CD14-positive monocyte (primary cell): ENCODE measurements around the gene OR51V1. TPM values are rescaled to one million over a fixed set of nuclear protein-coding genes. Genes with fewer than 3 reads are reported as not detected.

ENCODE experiments used
- DNase-seq, 3 donors: peaks; one replicate each; pipeline ENCODE4 v3.0.0-alpha.2; 2011 to 2022
- H2AFZ ChIP-seq: 2 replicates; pipeline ENCODE4 v1.6.0; 2012; ENCODE audit warnings: mild to moderate bottlenecking, low read depth, low read length, inconsistent platforms; ENCODE audit not compliant: insufficient read depth, poor library complexity, severe bottlenecking
- H3K27ac ChIP-seq, 2 donors: 1 replicate in 1 of 2; 2 replicates in 1 of 2; pipeline ENCODE4 v1.5.1; 2012 to 2013; ENCODE audit warnings: low read length in 2 of 2, control low read depth in 1 of 2, inconsistent platforms in 1 of 2, low read depth in 1 of 2, mild to moderate bottlenecking in 1 of 2
- H3K27me3 ChIP-seq, 2 donors: one replicate each; pipeline versions ENCODE4 v1.6.0 to v1.6.1; 2011 to 2013; ENCODE audit warnings: low read length in 2 of 2; ENCODE audit not compliant: control insufficient read depth in 2 of 2, insufficient read depth in 2 of 2
- H3K36me3 ChIP-seq, 2 donors: replicated peaks in 1 of 2; 1 replicate in 1 of 2; 2 replicates in 1 of 2; pipeline versions ENCODE4 v1.5.1 to v1.6.1; 2012 to 2013; ENCODE audit warnings: low read length in 2 of 2, control low read depth in 1 of 2, inconsistent platforms in 1 of 2, mild to moderate bottlenecking in 1 of 2; ENCODE audit not compliant: insufficient read depth in 2 of 2, control insufficient read depth in 1 of 2
- H3K4me1 ChIP-seq, 2 donors: 1 replicate in 1 of 2; 2 replicates in 1 of 2; pipeline versions ENCODE4 v1.5.1 to v1.6.1; 2012 to 2013; ENCODE audit warnings: low read length in 2 of 2, control low read depth in 1 of 2, inconsistent platforms in 1 of 2, mild to moderate bottlenecking in 1 of 2, moderate library complexity in 1 of 2; ENCODE audit not compliant: insufficient read depth in 2 of 2, control insufficient read depth in 1 of 2
- H3K4me2 ChIP-seq: replicated peaks from 2 replicates; pipeline ENCODE3; 2012; ENCODE audit warnings: low read length, moderate library complexity, mild to moderate bottlenecking; ENCODE audit not compliant: poor library complexity, severe bottlenecking; ENCODE audit errors: extremely low read depth
- H3K4me3 ChIP-seq, 3 experiments: fragments of 200-600 bp in 1 of 3; sonication (generic) in 1 of 3; replicated peaks in 1 of 3; 1 replicate in 2 of 3; 2 replicates in 1 of 3; pipeline ENCODE4 v1.5.1; 2011 to 2013; ENCODE audit warnings: low read length in 3 of 3, mild to moderate bottlenecking in 3 of 3, control low read depth in 2 of 3, low read depth in 2 of 3, inconsistent platforms in 1 of 3, moderate library complexity in 1 of 3
- H3K79me2 ChIP-seq: 2 replicates; pipeline ENCODE4 v1.6.0; 2012; ENCODE audit warnings: mild to moderate bottlenecking, control low read depth, inconsistent platforms, low read length, moderate library complexity; ENCODE audit not compliant: insufficient read depth
- H3K9ac ChIP-seq: 2 replicates; pipeline ENCODE4 v1.6.0; 2017; ENCODE audit warnings: low read length, mild to moderate bottlenecking; ENCODE audit not compliant: insufficient read depth, poor library complexity, severe bottlenecking
- H3K9me3 ChIP-seq, 2 donors: replicated peaks in 1 of 2; 1 replicate in 1 of 2; 2 replicates in 1 of 2; pipeline versions ENCODE4 v1.5.1 to v1.6.1; 2012 to 2013; ENCODE audit warnings: low read length in 2 of 2, control low read depth in 1 of 2; ENCODE audit not compliant: control insufficient read depth in 1 of 2, insufficient read depth in 1 of 2
- H4K20me1 ChIP-seq: 2 replicates; pipeline ENCODE4 v1.6.0; 2012; ENCODE audit warnings: mild to moderate bottlenecking, low read length, control low read depth, moderate library complexity; ENCODE audit not compliant: insufficient read depth
- H3K27ac Mint-ChIP-seq, 7 donors: one replicate each; pipeline ENCODE4 v1.8.0; 2020; ENCODE audit warnings: mild to moderate bottlenecking in 7 of 7, mixed read lengths in 7 of 7, moderate library complexity in 6 of 7, inconsistent platforms in 2 of 7
- H3K27me3 Mint-ChIP-seq, 3 donors: one replicate each; pipeline ENCODE4 v1.8.0; 2021 to 2022; ENCODE audit warnings: low read depth in 3 of 3, mild to moderate bottlenecking in 3 of 3, mixed read lengths in 3 of 3, moderate library complexity in 3 of 3, inconsistent platforms in 1 of 3
- H3K36me3 Mint-ChIP-seq, 2 donors: one replicate each; pipeline ENCODE4 v1.8.0; 2020; ENCODE audit warnings: mixed read lengths in 2 of 2, inconsistent platforms in 1 of 2, mild to moderate bottlenecking in 1 of 2
- H3K4me1 Mint-ChIP-seq: one replicate; pipeline ENCODE4 v1.8.0; 2020; ENCODE audit warnings: mild to moderate bottlenecking, mixed read lengths
- H3K4me3 Mint-ChIP-seq, 2 donors: one replicate each; pipeline ENCODE4 v1.8.0; 2020; ENCODE audit warnings: mild to moderate bottlenecking in 2 of 2, mixed read lengths in 2 of 2, moderate library complexity in 1 of 2
- H3K9me3 Mint-ChIP-seq, 7 donors: one replicate each; pipeline ENCODE4 v1.8.0; 2020 to 2022; ENCODE audit warnings: mixed read lengths in 7 of 7, mild to moderate bottlenecking in 6 of 7, moderate library complexity in 6 of 7, inconsistent platforms in 2 of 7
- WGBS: methylation state at CpG from one replicate; pipeline ENCODE4 v1.1.5; 2013; ENCODE audit warnings: missing lambda C conversion rate; ENCODE audit not compliant: insufficient coverage; 5-methylcytosine and 5-hydroxymethylcytosine counted together
- intact Hi-C, 2 donors: fragments of 100-400 bp; cut with micrococcal nuclease; formaldehyde crosslinking; loops; one replicate each; pipeline versions ENCODE4 v1.15.0 to v1.15.1; 2023
- polyA plus RNA-seq, 3 donors: library from polyadenylated mRNA; depleted of rRNA in 1 of 3; unstranded in 2 of 3; stranded (reverse) in 1 of 3; fragments of 300-500 nt in 2 of 3; fragments of >200 nt in 1 of 3; fragmentation: Illumina TruSeq in 2 of 3; gene quantifications; 1 replicate in 2 of 3; 2 replicates in 1 of 3; pipeline ENCODE4 v1.2.3, GENCODE V29; 2012 to 2021
- TF ChIP-seq, protein P1 (sequence below): fragments of 200-600 bp; IDR thresholded peaks from one replicate; pipeline ENCODE4 v1.8.0; 2022; ENCODE audit warnings: antibody characterized with exemption, mild to moderate bottlenecking

Gene OR51V1
- polyA plus RNA-seq, 3 donors, result not detected

DNA sequence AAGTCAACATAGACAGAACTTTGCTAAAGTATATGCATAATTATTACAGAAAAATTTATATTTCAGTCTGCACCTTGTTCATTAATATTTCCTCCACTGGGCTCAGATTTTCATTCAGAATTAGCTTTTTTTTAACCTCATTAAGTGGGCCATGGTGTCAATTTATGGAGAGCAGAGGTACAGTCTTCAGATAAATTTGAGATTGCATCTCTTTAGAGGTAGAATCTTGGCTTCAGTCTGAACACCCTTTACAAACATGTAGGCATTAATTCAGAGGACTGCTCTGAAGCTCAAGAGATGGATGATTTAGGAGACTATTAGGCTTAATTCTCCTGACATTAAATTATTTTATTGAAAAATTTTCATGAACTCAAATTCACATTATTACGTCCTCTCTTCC is 29.8 kb upstream of the OR51V1 start:
- whole genome bisulfite sequencing, result 100% methylated on average over 1 of the region's 1 CpG
- H3K79me2 ChIP-seq, result no peaks in the 10 kb centered on the region
- no peak overlapping the region for H3K9ac ChIP-seq
- Mint-ChIP-seq H3K9me3 (no peaks in the 10 kb centered on the region), H3K27ac (no peak overlapping the region), H3K27me3 (peaks cover 0 to 1% (median 0%) of the 10 kb centered on the region in 3 donors), H3K4me1 (peaks cover 7% of the 10 kb centered on the region), H3K4me3 (no peak overlapping the region), H3K36me3 (no peaks in the 10 kb centered on the region)
- DNase-seq, result no peak
- H3K27ac ChIP-seq, result no peak overlapping the region
- intact Hi-C loops, result no loop called here
- no peak overlapping the region for H2AFZ ChIP-seq
- TF ChIP-seq, protein P1, sequence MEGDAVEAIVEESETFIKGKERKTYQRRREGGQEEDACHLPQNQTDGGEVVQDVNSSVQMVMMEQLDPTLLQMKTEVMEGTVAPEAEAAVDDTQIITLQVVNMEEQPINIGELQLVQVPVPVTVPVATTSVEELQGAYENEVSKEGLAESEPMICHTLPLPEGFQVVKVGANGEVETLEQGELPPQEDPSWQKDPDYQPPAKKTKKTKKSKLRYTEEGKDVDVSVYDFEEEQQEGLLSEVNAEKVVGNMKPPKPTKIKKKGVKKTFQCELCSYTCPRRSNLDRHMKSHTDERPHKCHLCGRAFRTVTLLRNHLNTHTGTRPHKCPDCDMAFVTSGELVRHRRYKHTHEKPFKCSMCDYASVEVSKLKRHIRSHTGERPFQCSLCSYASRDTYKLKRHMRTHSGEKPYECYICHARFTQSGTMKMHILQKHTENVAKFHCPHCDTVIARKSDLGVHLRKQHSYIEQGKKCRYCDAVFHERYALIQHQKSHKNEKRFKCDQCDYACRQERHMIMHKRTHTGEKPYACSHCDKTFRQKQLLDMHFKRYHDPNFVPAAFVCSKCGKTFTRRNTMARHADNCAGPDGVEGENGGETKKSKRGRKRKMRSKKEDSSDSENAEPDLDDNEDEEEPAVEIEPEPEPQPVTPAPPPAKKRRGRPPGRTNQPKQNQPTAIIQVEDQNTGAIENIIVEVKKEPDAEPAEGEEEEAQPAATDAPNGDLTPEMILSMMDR, result no peak
- no peak overlapping the region for H3K4me2 ChIP-seq
- no peaks in the 10 kb centered on the region for H3K9me3 ChIP-seq
- no peaks in the 10 kb centered on the region for H4K20me1 ChIP-seq
- no peak overlapping the region for H3K4me3 ChIP-seq
- no peaks in the 10 kb centered on the region for H3K27me3 ChIP-seq
- no peaks in the 10 kb centered on the region for H3K4me1 ChIP-seq
- no peaks in the 10 kb centered on the region for H3K36me3 ChIP-seq

DNA sequence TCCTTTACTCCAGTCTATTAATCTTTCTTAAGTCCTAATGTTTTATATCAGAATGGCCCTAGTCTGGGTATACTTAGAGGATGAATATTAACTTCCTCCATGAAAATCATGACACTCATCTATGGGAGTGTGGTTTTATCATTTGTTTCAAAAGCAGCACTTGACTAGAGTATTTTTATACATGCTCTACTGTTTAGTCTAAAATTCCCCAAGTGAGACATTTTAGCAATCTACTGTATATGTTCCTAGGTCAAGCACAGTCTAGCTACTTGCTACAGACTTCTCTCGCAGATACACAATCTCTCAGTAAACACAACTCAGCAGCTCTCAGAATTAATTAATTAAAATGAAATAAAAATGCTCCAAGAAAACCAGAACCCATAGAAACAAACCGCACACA is 29.3 kb upstream of the OR51V1 start:
- H3K27ac Mint-ChIP-seq, result no peak overlapping the region

More for the DNA sequence above, 29.3 kb upstream of the OR51V1 start:
- Histone ChIP-seq H3K4me1 (no peaks in the 10 kb centered on the region), H3K9ac (no peak overlapping the region), H3K4me3 (no peak overlapping the region), H3K79me2 (no peaks in the 10 kb centered on the region), H3K36me3 (no peaks in the 10 kb centered on the region), H3K27me3 (no peaks in the 10 kb centered on the region), H3K4me2 (no peak overlapping the region), H2AFZ (no peak overlapping the region), H3K9me3 (no peaks in the 10 kb centered on the region), H4K20me1 (no peaks in the 10 kb centered on the region), H3K27ac (no peak overlapping the region)
- WGBS, result no CpG with 5 or more reads among the region's 2 CpGs
- intact Hi-C loops, result no loop called here
- Mint-ChIP-seq H3K9me3 (no peaks in the 10 kb centered on the region), H3K36me3 (no peaks in the 10 kb centered on the region), H3K27me3 (peaks cover 0 to 1% (median 0%) of the 10 kb centered on the region in 3 donors), H3K4me1 (peaks cover 7% of the 10 kb centered on the region), H3K4me3 (no peak overlapping the region)
- no peak for DNase-seq
- TF ChIP-seq, protein P1, result no peak
